Caco-2 (cell line): ENCODE measurements around the gene POLR1E. TPM values are rescaled to one million over a fixed set of nuclear protein-coding genes. Genes with fewer than 3 reads are reported as not detected.

ENCODE experiments used
- BruUV-seq: library from RNA; stranded (reverse); fragments of 400-500 nt; replicated peaks from 2 replicates; lab custom pipeline; 2021; lab: Mats Ljungman, UMichigan
- CTCF ChIA-PET: fragments of 300-600 bp; sonication (Branson Sonifier 250); formaldehyde crosslinking; loops from one replicate; lab custom pipeline; 2022; ENCODE audit warnings: antibody characterized with exemption; lab: Charles Lee
- POLR2A ChIA-PET: fragments of 300-600 bp; sonication (Branson Sonifier 250); formaldehyde crosslinking; loops from one replicate; lab custom pipeline; 2022; ENCODE audit warnings: antibody characterized with exemption; lab: Charles Lee
- DNase-seq, 2 experiments: peaks; one replicate each; pipeline versions ENCODE4 v3.0.0 to v3.0.0-alpha.2; 2020 to 2022
- H3K27me3 ChIP-seq: replicated peaks from 2 replicates; pipeline ENCODE4 v1.6.0; 2011; ENCODE audit warnings: low read length; ENCODE audit not compliant: control insufficient read depth, insufficient read depth
- H3K36me3 ChIP-seq: 2 replicates; pipeline ENCODE4 v1.5.1; 2011; ENCODE audit warnings: low read length; ENCODE audit not compliant: control insufficient read depth, insufficient read depth
- H3K4me1 ChIP-seq: fragments of 250-450 bp; sonication (Bioruptor Pico); 2 replicates; pipeline ENCODE4 v1.5.1; 2020; ENCODE audit warnings: mild to moderate bottlenecking
- H3K4me3 ChIP-seq: 2 replicates; pipeline ENCODE4 v1.5.1; 2011; ENCODE audit warnings: low read depth, mild to moderate bottlenecking, control low read depth, low read length
- H3K9me3 ChIP-seq: fragments of 250-450 bp; sonication (Bioruptor Pico); 2 replicates; pipeline ENCODE4 v1.5.1; 2020; ENCODE audit warnings: mild to moderate bottlenecking, moderate library complexity
- H3K27ac Mint-ChIP-seq: one replicate; pipeline ENCODE4 v1.8.0; 2022; ENCODE audit warnings: mixed read lengths; ENCODE audit not compliant: unreplicated experiment
- H3K27me3 Mint-ChIP-seq: one replicate; pipeline ENCODE4 v1.8.0; 2022; ENCODE audit warnings: mixed read lengths; ENCODE audit not compliant: insufficient read depth, unreplicated experiment
- H3K36me3 Mint-ChIP-seq: one replicate; pipeline ENCODE4 v1.8.0; 2022; ENCODE audit warnings: mild to moderate bottlenecking, mixed read lengths; ENCODE audit not compliant: insufficient read depth, unreplicated experiment
- H3K4me1 Mint-ChIP-seq: one replicate; pipeline ENCODE4 v1.8.0; 2022; ENCODE audit warnings: low read depth, mixed read lengths; ENCODE audit not compliant: unreplicated experiment
- H3K4me3 Mint-ChIP-seq: one replicate; pipeline ENCODE4 v1.8.0; 2022; ENCODE audit warnings: mild to moderate bottlenecking, moderate library complexity, mixed read lengths; ENCODE audit not compliant: unreplicated experiment
- H3K9me3 Mint-ChIP-seq: one replicate; pipeline ENCODE4 v1.8.0; 2022; ENCODE audit warnings: mixed read lengths; ENCODE audit not compliant: unreplicated experiment
- CTCF ChIP-seq, 2 experiments: fragments of 200-600 bp in 1 of 2; IDR thresholded peaks; 1 replicate in 1 of 2; 2 replicates in 1 of 2; pipeline versions ENCODE4 v1.5.1 to v1.8.0; 2011 to 2022; ENCODE audit warnings: antibody characterized with exemption in 1 of 2, control low read depth in 1 of 2, inconsistent platforms in 1 of 2, low read depth in 1 of 2, low read length in 1 of 2, mild to moderate bottlenecking in 1 of 2, moderate library complexity in 1 of 2; ENCODE audit not compliant: insufficient read depth in 1 of 2, severe bottlenecking in 1 of 2, unreplicated experiment in 1 of 2
- intact Hi-C: fragments of 100-400 bp; cut with micrococcal nuclease; formaldehyde crosslinking; loops from one replicate; pipeline ENCODE4 v1.10.0; 2022; ENCODE audit not compliant: unreplicated experiment
- total RNA-seq: library from RNA; stranded (reverse); gene quantifications from 2 replicates; pipeline ENCODE4 v1.2.3, GENCODE V29; 2022

Gene POLR1E
- total RNA-seq, 1 experiment from 2014 or later, result 33.4 TPM

- intact Hi-C loops, result no loop called here
- H3K27me3 Mint-ChIP-seq, result no peaks in the 10 kb centered on the region
These were observed 33.1 kb upstream of the POLR1E start for GRCh38 chr9:37452611-37453010.

GRCh38 chr9:37453827-37454226 is 31.9 kb upstream of the POLR1E start:
- POLR2A ChIA-PET, result interaction anchor here (1.0 kb wide), 1 partner anchor 11 kb away, joined by 3 read pairs; the partner anchor contains the start of gene ZBTB5
- no TSS peak for BruUV-seq
- H3K4me1 ChIP-seq, result peaks cover 6% of the 10 kb centered on the region; the same call in 1 of the 2 replicates

More at GRCh38 chr9:37452611-37453010, 33.1 kb upstream of the POLR1E start:
- Histone ChIP-seq H3K4me1 (peaks cover 6% of the 10 kb centered on the region; the same call in 1 of the 2 replicates), H3K4me3 (no peak overlapping the region), H3K9me3 (no peaks in the 10 kb centered on the region), H3K27me3 (no peaks in the 10 kb centered on the region), H3K36me3 (no peaks in the 10 kb centered on the region)
- POLR2A ChIA-PET, result interaction anchor here (1.0 kb wide), 1 partner anchor 13 kb away, joined by 4 read pairs; the partner anchor contains the start of gene ZBTB5
- no TSS peak for BruUV-seq
- no peak for DNase-seq
- Mint-ChIP-seq H3K36me3 (peaks cover 13% of the 10 kb centered on the region), H3K4me3 (no peak overlapping the region), H3K4me1 (peaks cover 18% of the 10 kb centered on the region), H3K27ac (no peak overlapping the region), H3K9me3 (no peaks in the 10 kb centered on the region)
- TF ChIP-seq CTCF (IDR thresholded peaks at IDR 0.05; ENCODE audit: insufficient read depth in 1 of 2, low read depth in 1 of 2, low read length in 1 of 2, severe bottlenecking in 1 of 2, unreplicated experiment in 1 of 2), result no peak
- CTCF ChIA-PET, result no interaction called here

GRCh38 chr9:37454238-37454637 is 31.5 kb upstream of the POLR1E start:
- no TSS peak for BruUV-seq
- H3K27me3 Mint-ChIP-seq, result no peaks in the 10 kb centered on the region
- ChIA-PET CTCF (no interaction called here), POLR2A (interaction anchor here (0.6 kb wide), 1 partner anchor 32 kb away, joined by 3 read pairs; the partner anchor contains the start of gene GRHPR)
- H3K4me3 Mint-ChIP-seq, result no peak overlapping the region
- Histone ChIP-seq H3K4me1 (peaks cover 6% of the 10 kb centered on the region; the same call in 1 of the 2 replicates), H3K9me3 (no peaks in the 10 kb centered on the region), H3K4me3 (no peak overlapping the region), H3K27me3 (no peaks in the 10 kb centered on the region), H3K36me3 (no peaks in the 10 kb centered on the region)
- peaks cover 15% of the 10 kb centered on the region for H3K36me3 Mint-ChIP-seq
- no peak for DNase-seq
- intact Hi-C loops, result no loop called here
- TF ChIP-seq CTCF (IDR thresholded peaks at IDR 0.05; ENCODE audit: insufficient read depth in 1 of 2, low read depth in 1 of 2, low read length in 1 of 2, severe bottlenecking in 1 of 2, unreplicated experiment in 1 of 2), result no peak
- H3K9me3 Mint-ChIP-seq, result no peaks in the 10 kb centered on the region
- H3K4me1 Mint-ChIP-seq, result peaks cover 22% of the 10 kb centered on the region
- H3K27ac Mint-ChIP-seq, result no peak overlapping the region

More at GRCh38 chr9:37453827-37454226, 31.9 kb upstream of the POLR1E start:
- H3K4me1 Mint-ChIP-seq, result peaks cover 22% of the 10 kb centered on the region
- peaks cover 15% of the 10 kb centered on the region for H3K36me3 Mint-ChIP-seq
- H3K27me3 ChIP-seq, result no peaks in the 10 kb centered on the region
- TF ChIP-seq CTCF (IDR thresholded peaks at IDR 0.05; ENCODE audit: insufficient read depth in 1 of 2, low read depth in 1 of 2, low read length in 1 of 2, severe bottlenecking in 1 of 2, unreplicated experiment in 1 of 2), result no peak
- DNase-seq, result no peak
- H3K9me3 Mint-ChIP-seq, result no peaks in the 10 kb centered on the region
- intact Hi-C loops, result no loop called here
- H3K9me3 ChIP-seq, result no peaks in the 10 kb centered on the region
- CTCF ChIA-PET, result no interaction called here
- H3K4me3 Mint-ChIP-seq, result no peak overlapping the region
- H3K27me3 Mint-ChIP-seq, result no peaks in the 10 kb centered on the region
- no peaks in the 10 kb centered on the region for H3K36me3 ChIP-seq
- H3K4me3 ChIP-seq, result no peak overlapping the region
- H3K27ac Mint-ChIP-seq, result no peak overlapping the region
